Tibial artery (tissue), 4 donors: ENCODE measurements around the gene DTWD2.
"Not testable (repeated sequence)": the region's sequence is repeated elsewhere in the genome, so short reads cannot be mapped to it uniquely, and the experiment has no call there.

Experiments
- DNase-seq, 2 donors: peaks; one replicate each; pipeline ENCODE4 v3.0.0-alpha.2; 2019
- H3K27ac ChIP-seq, 2 donors: fragments of 200-600 bp; sonication (generic) in 1 of 2; 1 replicate in 1 of 2; 2 replicates in 1 of 2; pipeline ENCODE4 v1.5.1; 2018 to 2019; ENCODE audit warnings: mild to moderate bottlenecking in 1 of 2
- H3K27me3 ChIP-seq, 2 donors: fragments of 200-600 bp; sonication (generic) in 1 of 2; one replicate each; pipeline versions ENCODE4 v1.5.1 to v1.6.0; 2016 to 2019
- H3K36me3 ChIP-seq, 3 donors: fragments of 200-600 bp; sonication (generic) in 2 of 3; one replicate each; pipeline ENCODE4 v1.5.1; 2016 to 2019; ENCODE audit warnings: mild to moderate bottlenecking in 2 of 3
- H3K4me1 ChIP-seq, 4 donors: fragments of 200-600 bp; sonication (generic) in 2 of 4; 1 replicate in 3 of 4; 2 replicates in 1 of 4; pipeline ENCODE4 v1.5.1; 2016 to 2019
- H3K4me3 ChIP-seq, 2 donors: fragments of 200-600 bp; sonication (generic) in 1 of 2; 1 replicate in 1 of 2; 2 replicates in 1 of 2; pipeline ENCODE4 v1.5.1; 2018 to 2019; ENCODE audit warnings: mild to moderate bottlenecking in 2 of 2
- H3K9me3 ChIP-seq, 3 donors: fragments of 200-600 bp; sonication (generic) in 1 of 3; one replicate each; pipeline ENCODE4 v1.5.1; 2016 to 2019
- intact Hi-C: fragments of 100-400 bp; cut with DNase I; formaldehyde crosslinking; loops from one replicate; pipeline ENCODE4 v1.15.0; 2023; ENCODE audit warnings: low total_unique reads
- TF ChIP-seq, protein P1 (sequence below), 2 experiments: fragments of 200-600 bp in 1 of 2; fragments of 450-650 bp in 1 of 2; IDR thresholded peaks; one replicate each; pipeline ENCODE4 v1.5.1; 2017 to 2019; ENCODE audit warnings: antibody characterized with exemption in 2 of 2, mild to moderate bottlenecking in 1 of 2, moderate library complexity in 1 of 2

Gene DTWD2

GRCh38 chr5:118894709-118895108 lies 93.6 kb downstream of the DTWD2 start:
- Histone ChIP-seq H3K9me3 (no peaks in the 10 kb centered on the region), H3K36me3 (no peaks in the 10 kb centered on the region), H3K27ac (no peak overlapping the region), H3K4me3 (no peak overlapping the region), H3K4me1 (no peaks in the 10 kb centered on the region), H3K27me3 (no peaks in the 10 kb centered on the region)
- TF ChIP-seq, protein P1, sequence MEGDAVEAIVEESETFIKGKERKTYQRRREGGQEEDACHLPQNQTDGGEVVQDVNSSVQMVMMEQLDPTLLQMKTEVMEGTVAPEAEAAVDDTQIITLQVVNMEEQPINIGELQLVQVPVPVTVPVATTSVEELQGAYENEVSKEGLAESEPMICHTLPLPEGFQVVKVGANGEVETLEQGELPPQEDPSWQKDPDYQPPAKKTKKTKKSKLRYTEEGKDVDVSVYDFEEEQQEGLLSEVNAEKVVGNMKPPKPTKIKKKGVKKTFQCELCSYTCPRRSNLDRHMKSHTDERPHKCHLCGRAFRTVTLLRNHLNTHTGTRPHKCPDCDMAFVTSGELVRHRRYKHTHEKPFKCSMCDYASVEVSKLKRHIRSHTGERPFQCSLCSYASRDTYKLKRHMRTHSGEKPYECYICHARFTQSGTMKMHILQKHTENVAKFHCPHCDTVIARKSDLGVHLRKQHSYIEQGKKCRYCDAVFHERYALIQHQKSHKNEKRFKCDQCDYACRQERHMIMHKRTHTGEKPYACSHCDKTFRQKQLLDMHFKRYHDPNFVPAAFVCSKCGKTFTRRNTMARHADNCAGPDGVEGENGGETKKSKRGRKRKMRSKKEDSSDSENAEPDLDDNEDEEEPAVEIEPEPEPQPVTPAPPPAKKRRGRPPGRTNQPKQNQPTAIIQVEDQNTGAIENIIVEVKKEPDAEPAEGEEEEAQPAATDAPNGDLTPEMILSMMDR (IDR thresholded peaks at IDR 0.05) = no peak
- intact Hi-C loops = no loop called here
- no peak for DNase-seq

DNA sequence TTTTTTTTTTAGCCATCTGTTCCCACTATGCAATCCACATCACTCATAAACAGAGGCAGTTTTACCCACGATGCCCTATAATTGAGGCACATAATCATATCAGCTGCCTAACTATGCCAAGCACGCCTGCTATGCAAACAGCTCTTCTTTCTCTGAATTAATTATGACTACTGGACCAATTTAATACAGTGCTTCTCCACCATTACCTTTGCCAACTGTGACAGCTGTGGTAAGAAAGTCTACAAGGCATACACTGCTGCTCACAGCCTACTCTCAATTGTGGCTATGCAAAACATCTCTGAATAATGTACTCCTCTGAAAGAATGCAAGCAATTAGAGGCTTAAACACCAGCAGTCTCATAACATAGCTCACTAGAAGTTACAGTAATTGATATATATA lies 97.1 kb downstream of the DTWD2 start:
- DNase-seq = no peak
- Histone ChIP-seq H3K36me3 (no peaks in the 10 kb centered on the region), H3K4me1 (no peaks in the 10 kb centered on the region), H3K9me3 (no peaks in the 10 kb centered on the region), H3K27me3 (no peaks in the 10 kb centered on the region), H3K4me3 (no peak overlapping the region), H3K27ac (no peak overlapping the region)
- intact Hi-C loops = no loop called here
- TF ChIP-seq, protein P1 (IDR thresholded peaks at IDR 0.05) = no peak

DNA sequence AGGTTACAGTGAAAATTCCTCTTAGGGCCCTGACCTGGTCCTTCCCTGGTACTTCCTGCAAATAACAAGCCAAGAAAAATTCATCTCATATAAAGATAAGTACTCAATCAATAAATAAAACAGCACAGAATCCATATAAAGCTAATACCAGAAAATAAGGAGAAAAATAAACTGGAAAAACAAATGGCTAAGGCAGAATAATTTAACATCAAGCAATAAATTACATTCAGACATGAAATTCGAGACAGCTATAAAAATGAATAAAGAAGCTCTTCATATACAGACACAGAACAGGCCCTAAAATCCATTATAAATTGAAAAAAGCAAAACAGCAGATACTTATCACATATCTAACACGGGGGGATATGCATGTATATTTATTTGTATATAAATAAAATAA lies 99.2 kb downstream of the DTWD2 start:
- no peak for DNase-seq
- no peaks in the 10 kb centered on the region for H3K27me3 ChIP-seq
- H3K4me3 ChIP-seq = no peak overlapping the region
- no peaks in the 10 kb centered on the region for H3K4me1 ChIP-seq
- TF ChIP-seq, protein P1 (IDR thresholded peaks at IDR 0.05) = no peak
- no peaks in the 10 kb centered on the region for H3K36me3 ChIP-seq
- no peaks in the 10 kb centered on the region for H3K9me3 ChIP-seq
- intact Hi-C loops = no loop called here
- no peak overlapping the region for H3K27ac ChIP-seq

DNA sequence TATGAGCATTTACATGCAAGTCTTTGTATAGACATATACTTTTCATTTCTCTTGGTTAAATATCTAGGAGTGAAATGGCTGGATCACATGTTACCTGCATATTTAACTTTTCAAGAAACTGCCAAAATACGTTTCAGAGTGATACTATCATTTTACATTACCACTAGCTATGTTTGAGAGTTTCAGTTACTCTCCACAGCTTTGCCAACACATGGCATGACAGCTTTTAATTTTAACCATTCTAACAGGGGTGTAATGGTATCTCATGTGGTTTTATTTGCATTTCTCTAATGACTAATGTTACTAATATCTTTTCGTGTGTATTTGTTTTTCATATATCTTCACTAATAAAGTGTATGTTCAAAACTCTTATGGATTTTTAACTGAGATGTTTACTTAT lies 99.8 kb downstream of the DTWD2 start:
- intact Hi-C loops = no loop called here
- no peak overlapping the region for H3K27ac ChIP-seq
- no peaks in the 10 kb centered on the region for H3K9me3 ChIP-seq
- H3K27me3 ChIP-seq = no peaks in the 10 kb centered on the region
- DNase-seq = no peak
- H3K36me3 ChIP-seq = no peaks in the 10 kb centered on the region
- H3K4me3 ChIP-seq = no peak overlapping the region
- H3K4me1 ChIP-seq = no peaks in the 10 kb centered on the region
- TF ChIP-seq, protein P1 (IDR thresholded peaks at IDR 0.05) = no peak

DNA sequence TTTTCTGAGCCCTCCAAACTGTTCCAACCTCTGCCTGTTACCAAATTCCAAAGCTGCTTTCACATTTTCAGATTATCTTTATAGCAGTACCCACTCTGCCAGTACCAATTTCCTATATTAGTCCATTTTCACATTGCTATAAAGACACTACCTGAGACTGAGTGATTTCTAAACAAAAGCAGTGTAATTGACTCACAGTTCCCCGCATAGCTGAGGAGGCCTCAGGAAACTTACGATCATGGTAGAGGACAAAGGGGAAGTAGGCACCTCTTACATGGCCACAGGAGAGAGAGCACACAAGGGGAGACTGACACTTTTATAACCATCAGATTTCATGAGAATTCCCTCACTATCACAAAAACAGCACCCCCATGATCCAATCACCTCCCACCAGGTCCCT lies 105.0 kb downstream of the DTWD2 start:
- Histone ChIP-seq H3K36me3 (peaks cover 0 to 4% (median 0%) of the 10 kb centered on the region in 3 donors), H3K9me3 (peaks cover 0 to 8% (median 0%) of the 10 kb centered on the region in 3 donors), H3K4me1 (no peaks in the 10 kb centered on the region), H3K27me3 (no peaks in the 10 kb centered on the region), H3K27ac (no peak overlapping the region), H3K4me3 (no peak overlapping the region)
- intact Hi-C loops = no loop called here
- DNase-seq = no peak
- TF ChIP-seq, protein P1 (IDR thresholded peaks at IDR 0.05) = no peak

GRCh38 chr5:118882666-118883065 lies 105.7 kb downstream of the DTWD2 start:
- peaks cover 0 to 4% (median 0%) of the 10 kb centered on the region in 3 donors for H3K36me3 ChIP-seq
- no peak for DNase-seq
- intact Hi-C loops = no loop called here
- TF ChIP-seq, protein P1 (IDR thresholded peaks at IDR 0.05) = no peak
- no peak overlapping the region for H3K4me3 ChIP-seq
- H3K9me3 ChIP-seq = peaks cover 0 to 15% (median under 1%) of the 10 kb centered on the region in 3 donors
- no peak overlapping the region for H3K27ac ChIP-seq
- H3K4me1 ChIP-seq = no peaks in the 10 kb centered on the region
- no peaks in the 10 kb centered on the region for H3K27me3 ChIP-seq

DNA sequence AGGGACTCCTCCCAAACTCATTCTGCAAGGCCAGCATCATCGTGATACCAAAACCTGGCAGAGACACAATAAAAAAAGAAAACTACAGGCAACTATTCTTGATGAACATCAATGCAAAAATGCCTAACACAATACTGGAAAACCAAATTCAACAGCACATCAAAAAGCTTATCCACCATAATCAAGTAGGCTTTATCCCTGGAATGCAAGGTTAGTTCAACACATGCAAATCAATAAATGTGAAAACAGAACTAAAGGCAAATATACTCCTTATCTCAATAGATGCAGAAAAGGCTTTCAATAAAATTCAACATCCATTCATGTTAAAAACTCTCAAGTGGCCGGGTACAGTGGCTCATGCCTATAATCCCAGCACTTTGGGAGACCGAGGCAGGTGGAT lies 111.5 kb downstream of the DTWD2 start:
- intact Hi-C loops, DNase-seq, H3K4me3 ChIP-seq, H3K4me1 ChIP-seq, H3K27me3 ChIP-seq, H3K27ac ChIP-seq: not testable (repeated sequence)
- Histone ChIP-seq H3K36me3 (peaks cover 0 to 22% (median 11%) of the 10 kb centered on the region in 3 donors), H3K9me3 (peaks cover 0 to 39% (median 13%) of the 10 kb centered on the region in 3 donors)
